Ovary (tissue), 3 donors: ENCODE data around the gene ATP8A1.

Experiments used
- EP300 ChIP-seq: sonication (generic); formaldehyde crosslinking; IDR thresholded peaks from one replicate; pipeline ENCODE4 v1.6.1; 2017; ENCODE audit warnings: antibody characterized with exemption
- POLR2A ChIP-seq: fragments of 450-650 bp; IDR thresholded peaks from one replicate; pipeline ENCODE4 v1.6.1; 2017; ENCODE audit warnings: antibody characterized with exemption, mild to moderate bottlenecking, moderate library complexity
- TF ChIP-seq, protein P1 (sequence below), 3 donors: fragments of 450-650 bp in 2 of 3; fragments of 200-600 bp in 1 of 3; IDR thresholded peaks; one replicate each; pipeline versions ENCODE4 v1.5.1 to v1.8.0; 2016 to 2022; ENCODE audit warnings: antibody characterized with exemption in 3 of 3, mild to moderate bottlenecking in 1 of 3
- donor health status: DM: no; HTN: no; CAD: no.

- TF ChIP-seq, protein P1, sequence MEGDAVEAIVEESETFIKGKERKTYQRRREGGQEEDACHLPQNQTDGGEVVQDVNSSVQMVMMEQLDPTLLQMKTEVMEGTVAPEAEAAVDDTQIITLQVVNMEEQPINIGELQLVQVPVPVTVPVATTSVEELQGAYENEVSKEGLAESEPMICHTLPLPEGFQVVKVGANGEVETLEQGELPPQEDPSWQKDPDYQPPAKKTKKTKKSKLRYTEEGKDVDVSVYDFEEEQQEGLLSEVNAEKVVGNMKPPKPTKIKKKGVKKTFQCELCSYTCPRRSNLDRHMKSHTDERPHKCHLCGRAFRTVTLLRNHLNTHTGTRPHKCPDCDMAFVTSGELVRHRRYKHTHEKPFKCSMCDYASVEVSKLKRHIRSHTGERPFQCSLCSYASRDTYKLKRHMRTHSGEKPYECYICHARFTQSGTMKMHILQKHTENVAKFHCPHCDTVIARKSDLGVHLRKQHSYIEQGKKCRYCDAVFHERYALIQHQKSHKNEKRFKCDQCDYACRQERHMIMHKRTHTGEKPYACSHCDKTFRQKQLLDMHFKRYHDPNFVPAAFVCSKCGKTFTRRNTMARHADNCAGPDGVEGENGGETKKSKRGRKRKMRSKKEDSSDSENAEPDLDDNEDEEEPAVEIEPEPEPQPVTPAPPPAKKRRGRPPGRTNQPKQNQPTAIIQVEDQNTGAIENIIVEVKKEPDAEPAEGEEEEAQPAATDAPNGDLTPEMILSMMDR (IDR thresholded peaks at IDR 0.05) = no peak
- TF ChIP-seq POLR2A (no peak), EP300 (no peak)
Measured at GRCh38 chr4:42410446-42410845, 246.5 kb downstream of the ATP8A1 start.
